Embryonic facial prominence (tissue), 1 donor: ENCODE data around the gene CHL1.

Source experiments
- DNase-seq: peaks from one replicate; pipeline ENCODE4 v3.0.0-alpha.2; 2016; ENCODE audit errors: extremely low spot score

The CHL1 gene

GRCh38 chr3:278300-279064 is 81.9 kb downstream of the CHL1 start:
- no peak for DNase-seq

DNA sequence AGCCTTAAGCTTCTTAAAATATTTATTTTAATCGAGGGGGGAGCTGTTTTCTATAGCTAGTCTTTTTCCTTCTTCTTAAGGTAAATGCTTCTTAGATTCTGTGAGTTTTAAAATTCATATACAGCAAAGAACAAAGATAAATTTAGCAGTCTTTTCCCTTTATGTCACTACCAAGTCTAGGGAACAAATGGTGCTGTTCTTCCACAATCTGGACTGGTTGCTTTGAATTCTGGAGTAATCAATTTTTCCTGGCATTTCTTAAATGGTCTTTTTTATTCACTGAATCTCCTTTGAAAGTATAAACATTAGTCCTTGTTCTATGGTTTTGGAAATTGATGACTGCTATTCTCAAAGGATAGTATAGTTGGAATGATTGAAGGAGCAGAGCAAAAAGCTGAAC is 82.8 kb downstream of the CHL1 start:
- no peak for DNase-seq

DNA sequence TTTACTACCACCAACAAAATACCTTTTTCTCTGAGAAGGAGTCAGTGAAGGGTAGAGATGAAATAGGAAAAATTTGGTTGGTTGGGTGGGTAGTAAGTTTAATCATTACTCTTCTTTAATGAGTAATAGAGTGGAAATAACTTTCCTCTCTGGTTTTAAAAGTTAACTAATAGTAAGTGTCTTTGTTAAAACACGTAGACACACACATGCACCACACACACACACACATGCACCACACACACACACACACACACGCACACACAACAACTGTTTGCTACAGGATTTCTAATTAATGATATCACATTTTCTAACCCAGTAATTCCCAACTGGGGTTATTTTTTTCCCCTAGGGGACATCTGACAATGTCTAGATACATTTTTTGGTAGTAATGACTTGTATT is 84.1 kb downstream of the CHL1 start:
- DNase-seq: no peak

DNA sequence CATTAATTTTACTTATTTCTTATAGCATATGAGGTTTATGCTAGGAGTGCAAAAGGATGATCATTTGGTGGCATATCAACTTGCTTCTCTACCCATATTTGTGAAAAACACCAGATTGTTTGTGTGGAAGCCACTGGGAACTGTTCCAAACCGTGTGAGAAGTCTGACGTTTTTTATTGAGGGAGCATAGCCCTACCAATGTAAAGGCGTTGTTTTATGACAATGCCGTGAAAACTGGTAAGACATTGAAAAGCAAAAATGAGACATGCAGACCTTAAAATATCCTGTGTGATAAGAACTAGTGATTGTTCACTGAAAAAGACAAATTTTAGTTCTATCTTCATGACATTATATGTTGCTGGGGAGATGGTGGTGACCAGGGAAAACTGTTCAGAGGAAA is 87.8 kb downstream of the CHL1 start:
- no peak for DNase-seq

GRCh38 chr3:288417-288816 is 91.9 kb downstream of the CHL1 start:
- no peak for DNase-seq

GRCh38 chr3:291028-291427 is 94.5 kb downstream of the CHL1 start:
- no peak for DNase-seq

DNA sequence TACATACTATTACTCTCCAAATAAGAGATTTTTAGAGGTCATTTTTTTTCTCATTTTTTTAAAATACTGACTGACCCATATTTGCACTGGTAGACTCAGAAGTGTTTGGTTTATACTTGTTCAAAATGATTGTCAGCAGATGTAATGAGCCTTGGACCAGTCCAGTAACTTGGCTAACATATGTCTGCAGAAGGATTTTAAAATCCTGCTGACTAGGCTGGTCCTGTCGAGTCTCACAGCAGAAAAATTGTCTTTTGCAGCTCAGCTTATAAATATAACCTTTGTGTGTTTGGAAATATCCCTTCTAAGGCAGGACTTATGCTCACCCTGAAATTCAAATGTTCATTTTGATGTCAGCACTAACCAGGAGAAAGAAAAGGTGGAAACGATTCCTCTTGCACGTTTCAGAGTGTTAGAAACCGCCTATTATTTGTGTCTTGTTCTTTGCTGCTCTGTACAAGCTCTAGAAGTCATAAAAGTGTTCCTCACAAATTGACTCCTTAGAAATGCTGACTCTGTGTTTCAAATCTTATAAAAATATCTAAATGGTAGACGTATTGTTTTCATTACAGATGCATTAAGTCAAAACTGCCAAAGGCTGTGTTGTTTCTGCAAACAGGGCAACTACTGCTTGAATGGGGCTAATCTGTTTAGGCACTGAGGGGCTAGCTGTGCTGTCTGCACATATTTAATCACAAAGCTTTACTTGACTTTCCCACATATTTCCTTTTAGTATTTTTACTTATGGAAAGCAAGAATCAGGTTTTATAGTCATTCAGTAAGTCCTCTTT is 95.3 kb downstream of the CHL1 start:
- DNase-seq: no peak

DNA sequence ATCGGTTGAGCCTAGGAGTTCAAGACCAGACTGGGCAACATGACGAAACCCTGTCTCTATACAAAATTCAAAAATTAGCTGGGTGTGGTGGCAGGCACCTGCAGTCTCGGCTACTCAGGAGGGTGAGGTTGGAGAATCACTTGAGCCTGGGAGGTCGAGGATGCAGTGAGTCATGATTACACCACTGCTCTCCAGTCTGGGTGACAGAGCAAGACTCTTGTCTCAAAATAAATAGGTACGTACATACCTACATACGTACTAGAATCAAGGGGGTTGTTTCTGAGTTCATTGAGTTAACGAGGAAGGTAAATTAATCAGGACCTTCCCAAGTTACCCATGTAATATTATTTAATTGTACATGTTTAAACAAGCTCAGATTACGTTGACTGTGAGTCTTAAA is 97.5 kb downstream of the CHL1 start:
- no peak for DNase-seq

DNA sequence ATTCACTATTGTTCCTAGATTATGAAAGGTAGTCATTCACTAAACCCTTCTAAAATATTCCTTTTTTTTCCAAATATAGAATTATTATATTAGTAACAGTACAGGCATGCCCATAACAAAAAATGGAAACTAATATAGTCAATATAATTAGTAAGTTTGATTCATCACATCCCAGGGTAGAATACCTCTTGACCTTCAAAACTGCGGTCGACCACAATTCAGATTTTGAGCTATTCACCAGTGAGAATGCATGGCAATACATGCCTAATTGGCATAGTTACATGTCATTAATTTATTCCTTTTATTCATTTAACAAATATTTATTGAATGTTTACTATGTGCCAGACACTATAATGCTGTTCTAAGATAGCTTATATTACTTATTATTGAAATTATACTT is 98.0 kb downstream of the CHL1 start:
- DNase-seq: no peak

DNA sequence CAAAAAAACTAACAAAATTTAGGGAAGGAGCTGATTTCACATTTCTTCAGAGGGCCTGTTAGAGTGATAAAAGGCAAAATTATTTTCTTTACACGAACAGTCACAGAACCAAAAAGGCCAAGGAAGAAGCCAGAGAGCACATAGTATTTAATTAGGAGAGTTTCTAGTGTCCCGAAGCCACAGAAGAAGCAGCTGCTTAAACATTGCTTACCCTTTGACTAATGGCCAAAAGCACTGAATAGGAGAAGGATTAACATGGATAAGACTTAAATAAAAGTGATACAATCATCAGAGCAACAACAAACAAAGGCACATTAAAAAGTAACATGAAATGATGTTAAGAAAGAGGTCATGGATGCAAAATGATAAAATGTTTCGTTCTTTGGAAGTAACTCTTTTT is 98.6 kb downstream of the CHL1 start:
- DNase-seq: no peak

DNA sequence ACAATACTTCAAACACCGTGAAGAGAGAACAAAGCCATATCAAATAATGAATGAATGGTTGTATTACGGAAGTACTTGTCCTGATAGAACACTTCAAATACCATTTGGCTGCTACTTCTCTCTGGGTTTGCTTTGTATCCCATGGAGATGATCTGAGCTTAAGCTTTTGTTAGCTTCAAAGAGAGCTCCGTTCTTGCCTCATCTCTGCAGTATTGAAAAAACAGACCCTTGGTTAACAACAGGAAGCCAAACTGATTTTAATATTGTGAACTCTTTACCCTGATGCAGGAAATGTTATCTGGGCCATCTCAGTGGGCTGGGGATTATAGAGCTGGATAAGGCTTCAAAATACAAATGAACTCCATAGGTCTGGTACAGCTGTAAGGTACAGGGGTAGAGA is 101.0 kb downstream of the CHL1 start:
- DNase-seq: no peak

DNA sequence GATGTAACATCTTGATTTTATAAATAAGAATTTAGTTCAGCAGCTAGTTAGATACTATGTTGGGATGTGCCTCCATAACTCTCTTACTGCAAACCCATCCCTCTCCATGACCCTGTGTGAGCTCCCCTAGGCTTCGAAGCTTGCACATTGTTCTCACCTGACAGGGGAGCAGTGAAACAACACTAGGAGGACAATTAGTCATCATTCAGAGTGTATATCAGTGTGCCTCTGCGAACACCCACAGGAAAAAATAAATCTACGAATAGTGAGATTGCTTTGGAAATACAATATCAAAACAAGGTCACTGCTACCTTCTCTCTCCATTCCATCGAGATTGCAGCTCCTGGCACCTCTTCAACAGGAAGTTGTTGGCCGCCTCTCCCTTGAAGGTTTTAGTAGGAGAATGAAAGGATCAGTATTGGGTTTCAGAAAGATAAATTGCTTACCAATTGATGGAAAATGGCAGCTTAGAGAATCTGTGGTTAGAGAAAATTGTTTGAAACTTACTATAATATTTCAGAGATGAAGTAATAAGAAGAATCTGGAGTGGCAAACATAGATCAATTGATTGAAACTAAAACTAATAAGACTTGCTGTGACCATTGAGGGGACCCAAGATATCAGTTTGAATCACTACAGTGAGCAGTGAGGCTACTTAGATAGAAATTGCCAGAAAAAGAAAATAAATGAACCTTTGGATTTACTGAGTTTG is 103.2 kb downstream of the CHL1 start:
- DNase-seq: no peak

DNA sequence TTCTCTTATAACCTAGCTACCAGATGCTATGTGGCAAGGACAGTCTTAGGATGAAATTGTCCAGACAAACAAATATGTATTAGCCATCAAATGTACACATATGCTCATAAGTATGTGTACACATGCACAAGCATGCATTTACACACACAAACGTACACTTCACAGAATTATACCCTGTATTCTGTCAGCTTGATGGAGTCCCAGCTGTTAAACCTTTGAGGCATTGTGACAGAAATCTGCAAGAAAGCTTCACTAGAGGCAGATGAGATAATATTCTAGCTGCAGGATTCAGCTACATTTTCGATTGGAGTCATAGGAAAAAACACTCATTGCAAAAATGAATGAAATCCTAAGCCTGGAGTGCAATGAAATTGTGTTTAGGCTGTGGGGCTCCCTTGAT is 110.6 kb downstream of the CHL1 start:
- DNase-seq: no peak

- DNase-seq: no peak
These were observed 112.2 kb downstream of the CHL1 start for GRCh38 chr3:308597-309321.

DNA sequence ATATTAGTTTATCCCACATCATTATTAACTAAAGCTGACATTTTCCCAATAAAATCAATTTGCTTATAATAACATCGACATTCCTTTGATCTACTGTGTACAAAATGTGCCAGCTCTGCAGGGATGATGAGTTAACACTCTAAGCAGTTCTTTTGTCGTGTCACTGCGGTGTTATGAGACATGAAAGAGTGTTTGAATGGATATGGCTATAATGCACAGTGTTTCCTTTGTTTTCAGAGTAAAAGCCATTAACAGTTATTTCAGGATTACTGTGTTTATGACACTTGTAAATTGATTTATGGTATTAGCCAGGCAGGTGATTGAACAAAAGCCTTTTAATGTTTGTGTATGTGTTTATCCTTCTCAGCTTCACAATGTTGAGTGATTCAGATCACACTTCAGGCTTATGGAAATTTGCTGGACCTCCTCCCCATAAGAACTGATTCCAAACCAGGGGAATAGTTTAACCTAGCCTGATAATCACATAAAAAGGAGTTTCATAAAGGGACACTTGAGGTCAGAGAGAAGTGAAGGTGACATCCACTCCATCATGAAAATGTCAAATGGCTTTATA is 115.7 kb downstream of the CHL1 start:
- DNase-seq: no peak

DNA sequence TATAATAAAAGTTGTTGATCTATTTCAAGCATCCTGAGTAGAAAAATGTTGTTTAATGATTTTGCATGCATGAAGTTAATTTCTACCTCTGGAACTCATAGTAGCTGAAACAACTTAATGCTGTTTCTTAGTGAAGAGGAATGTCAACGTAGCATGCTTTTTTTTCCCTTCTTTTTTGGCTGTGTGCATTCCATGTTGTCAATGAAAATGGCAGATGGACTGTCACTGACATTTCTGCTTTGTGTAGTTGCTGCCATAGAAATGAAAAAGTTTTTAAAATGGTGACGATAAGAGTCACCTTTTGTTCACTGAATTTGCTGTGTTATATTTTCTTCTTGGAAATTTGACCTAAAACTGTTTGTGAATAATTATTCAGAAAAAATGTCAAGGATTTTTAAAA is 116.3 kb downstream of the CHL1 start:
- no peak for DNase-seq

DNA sequence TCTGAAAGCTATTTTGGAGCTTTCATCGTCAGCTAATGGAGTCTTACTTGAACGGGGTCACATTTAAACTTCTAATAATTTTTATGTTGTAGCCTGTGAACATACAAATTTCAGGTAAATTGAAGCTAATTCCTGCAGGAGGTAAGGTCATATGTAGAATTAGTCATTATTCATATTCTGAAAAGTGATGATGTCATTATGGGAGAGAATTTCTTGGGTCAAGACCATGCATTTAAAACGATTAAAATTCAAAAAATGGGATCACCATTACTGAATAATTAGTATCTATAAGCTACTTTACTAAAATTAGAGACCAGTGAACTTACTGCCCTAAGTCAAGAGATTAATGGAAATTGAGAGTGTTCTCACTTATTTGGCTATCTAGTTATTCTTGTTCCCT is 120.4 kb downstream of the CHL1 start:
- DNase-seq: no peak

GRCh38 chr3:318903-319302 is 122.3 kb downstream of the CHL1 start:
- DNase-seq: no peak

DNA sequence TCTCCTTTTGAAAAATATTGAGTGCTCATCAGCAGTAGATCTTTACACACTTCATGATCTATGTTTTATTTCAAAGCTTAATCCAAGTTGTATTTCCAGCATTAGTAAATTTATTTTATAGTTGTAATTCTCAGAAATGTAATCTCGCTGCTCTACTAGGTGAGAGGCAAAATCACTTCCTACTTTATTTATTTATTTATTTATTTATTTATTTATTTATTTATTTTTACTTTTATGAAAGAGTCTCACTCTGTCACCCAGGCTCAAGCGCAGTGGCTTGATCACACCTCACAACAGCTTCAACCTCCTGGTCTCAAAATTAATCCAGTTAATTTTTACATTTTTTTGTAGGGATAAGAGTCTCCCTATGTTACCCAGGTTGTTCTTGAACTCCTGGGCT is 127.9 kb downstream of the CHL1 start:
- DNase-seq: no peak

- no peak for DNase-seq
These were observed 128.9 kb downstream of the CHL1 start for GRCh38 chr3:325495-325894.

GRCh38 chr3:330494-331115 is 134.0 kb downstream of the CHL1 start:
- DNase-seq: no peak
